Astrocyte (in vitro differentiated cells and primary cell): ENCODE data around the gene SPON1. TPM values are rescaled to one million over a fixed set of nuclear protein-coding genes. Genes with fewer than 3 reads are reported as not detected.

ENCODE experiments used
- DNase-seq: peaks from one replicate; pipeline ENCODE4 v3.0.0-alpha.2; 2010; ENCODE audit warnings: low read depth
- FAIRE-seq: peaks from 2 replicates; lab custom pipeline; 2011; peaks lifted over from hg19 to GRCh38; lab: Jason Lieb, UNC
- H2AFZ ChIP-seq: 2 replicates; pipeline ENCODE4 v1.6.0; 2012; ENCODE audit warnings: low read depth, low read length, inconsistent platforms
- H3K27ac ChIP-seq: 2 replicates; pipeline ENCODE4 v1.5.1; 2011; ENCODE audit warnings: low read depth, low read length, inconsistent platforms
- H3K27me3 ChIP-seq: 2 replicates; pipeline ENCODE4 v1.6.0; 2011; ENCODE audit warnings: low read length, inconsistent platforms; ENCODE audit not compliant: insufficient read depth
- H3K36me3 ChIP-seq: 2 replicates; pipeline ENCODE4 v1.5.1; 2011; ENCODE audit warnings: low read length, inconsistent platforms; ENCODE audit not compliant: insufficient read depth
- H3K4me1 ChIP-seq: 2 replicates; pipeline ENCODE4 v1.5.1; 2011; ENCODE audit warnings: low read length, inconsistent platforms; ENCODE audit not compliant: insufficient read depth
- H3K4me2 ChIP-seq: 2 replicates; pipeline ENCODE4 v1.6.0; 2012; ENCODE audit warnings: low read length, inconsistent platforms
- H3K4me3 ChIP-seq: 2 replicates; pipeline ENCODE4 v1.5.1; 2011; ENCODE audit warnings: low read depth, mild to moderate bottlenecking, low read length, inconsistent platforms; ENCODE audit not compliant: insufficient read depth
- H3K79me2 ChIP-seq: 2 replicates; pipeline ENCODE4 v1.6.0; 2012; ENCODE audit warnings: mild to moderate bottlenecking, low read length, inconsistent platforms; ENCODE audit not compliant: insufficient read depth
- H3K9ac ChIP-seq: 2 replicates; pipeline ENCODE4 v1.6.0; 2012; ENCODE audit warnings: mild to moderate bottlenecking, low read length, inconsistent platforms
- H3K9me3 ChIP-seq: 2 replicates; pipeline ENCODE4 v1.5.1; 2012; ENCODE audit warnings: low read depth, mild to moderate bottlenecking, low read length, inconsistent platforms; ENCODE audit not compliant: insufficient read depth
- H4K20me1 ChIP-seq: 2 replicates; pipeline ENCODE4 v1.6.0; 2012; ENCODE audit warnings: low read length, inconsistent platforms; ENCODE audit not compliant: insufficient read depth
- H3K27ac Mint-ChIP-seq: one replicate; pipeline ENCODE4 v1.8.0; 2021; ENCODE audit warnings: mild to moderate bottlenecking, mixed read lengths; ENCODE audit not compliant: unreplicated experiment
- H3K27me3 Mint-ChIP-seq: one replicate; pipeline ENCODE4 v1.8.0; 2021; ENCODE audit warnings: low read depth, mixed read lengths; ENCODE audit not compliant: unreplicated experiment
- H3K36me3 Mint-ChIP-seq: one replicate; pipeline ENCODE4 v1.8.0; 2021; ENCODE audit warnings: low read depth, mixed read lengths; ENCODE audit not compliant: unreplicated experiment
- H3K4me1 Mint-ChIP-seq: one replicate; pipeline ENCODE4 v1.8.0; 2021; ENCODE audit warnings: low read depth, mixed read lengths; ENCODE audit not compliant: unreplicated experiment
- H3K4me3 Mint-ChIP-seq: one replicate; pipeline ENCODE4 v1.8.0; 2021; ENCODE audit warnings: mild to moderate bottlenecking, moderate library complexity, mixed read lengths; ENCODE audit not compliant: unreplicated experiment
- H3K9me3 Mint-ChIP-seq: one replicate; pipeline ENCODE4 v1.8.0; 2021; ENCODE audit warnings: mild to moderate bottlenecking, mixed read lengths; ENCODE audit not compliant: unreplicated experiment
- EZH2 ChIP-seq: IDR thresholded peaks from 2 replicates; pipeline ENCODE4 v1.6.1; 2012; ENCODE audit warnings: mild to moderate bottlenecking, low read length, inconsistent platforms; ENCODE audit not compliant: insufficient read depth
- total RNA-seq: library from RNA; stranded (reverse); gene quantifications from 2 replicates; pipeline ENCODE4 v1.2.1, GENCODE V29; 2021
- TF ChIP-seq, protein P1 (sequence below): IDR thresholded peaks from 2 replicates; pipeline ENCODE4 v1.5.1; 2011; ENCODE audit warnings: low read depth, mild to moderate bottlenecking, inconsistent platforms, low read length, moderate library complexity; ENCODE audit not compliant: insufficient read depth

SPON1 gene
- total RNA-seq, 1 donor from 2014 or later = 2.0 TPM

DNA sequence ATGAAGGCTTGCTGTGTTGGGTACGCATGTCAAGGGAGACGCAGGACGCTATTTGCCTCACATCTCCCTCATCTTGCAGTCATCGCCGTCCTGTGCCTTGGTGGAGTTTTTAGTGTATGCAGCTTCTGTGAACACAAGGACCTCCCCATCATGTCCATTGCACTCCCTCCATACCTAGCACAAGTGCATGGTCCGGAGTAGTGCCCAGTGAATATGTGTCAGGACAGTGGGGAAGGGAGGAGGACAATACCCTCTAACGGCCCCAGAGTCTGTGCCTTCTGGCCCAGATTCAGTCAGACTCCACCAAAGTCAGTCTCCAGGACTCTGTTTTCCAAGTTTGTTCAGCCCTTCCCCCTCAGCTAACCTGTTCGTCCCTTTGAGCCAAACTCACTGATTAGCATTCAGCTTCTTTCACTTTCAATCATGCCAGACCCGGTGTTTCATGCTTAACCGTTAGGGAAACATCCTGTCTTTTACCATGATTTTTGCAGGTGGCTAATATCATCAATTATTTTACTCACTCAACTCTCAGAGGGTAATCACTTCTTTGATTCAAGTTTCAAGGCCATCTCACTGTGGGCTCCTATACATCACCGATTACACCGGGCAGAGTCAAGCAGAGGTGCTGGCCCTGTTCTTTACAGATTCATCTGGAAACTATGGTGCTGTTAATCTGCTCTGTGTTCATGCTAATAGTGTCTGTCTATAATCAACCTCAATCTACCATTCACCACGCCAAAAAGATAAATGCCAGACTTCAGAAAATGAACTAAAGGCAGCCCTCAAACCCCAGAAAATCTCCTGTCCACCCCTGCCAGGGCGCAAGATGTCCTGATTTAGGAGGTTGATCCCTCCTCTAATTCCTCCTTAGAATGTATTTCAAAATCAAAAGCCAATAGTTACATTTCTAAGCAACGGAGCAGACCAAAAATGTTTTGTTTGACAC is 240.0 kb downstream of the SPON1 start:
- Histone ChIP-seq H3K27ac (no peak overlapping the region), H3K79me2 (no peaks in the 10 kb centered on the region), H2AFZ (peak overlapping the region; percentile 47), H3K4me3 (no peak overlapping the region), H3K36me3 (no peaks in the 10 kb centered on the region), H4K20me1 (no peaks in the 10 kb centered on the region), H3K27me3 (peaks cover 2% of the 10 kb centered on the region), H3K9ac (no peak overlapping the region), H3K9me3 (no peaks in the 10 kb centered on the region), H3K4me2 (peak overlapping the region; percentile 35), H3K4me1 (no peaks in the 10 kb centered on the region)
- Mint-ChIP-seq H3K4me1 (no peaks in the 10 kb centered on the region), H3K27me3 (peaks cover 7% of the 10 kb centered on the region), H3K27ac (no peak overlapping the region), H3K36me3 (no peaks in the 10 kb centered on the region), H3K4me3 (no peak overlapping the region), H3K9me3 (peaks cover 2% of the 10 kb centered on the region)
- no peak for DNase-seq
- no peak for FAIRE-seq
- TF ChIP-seq, protein P1, sequence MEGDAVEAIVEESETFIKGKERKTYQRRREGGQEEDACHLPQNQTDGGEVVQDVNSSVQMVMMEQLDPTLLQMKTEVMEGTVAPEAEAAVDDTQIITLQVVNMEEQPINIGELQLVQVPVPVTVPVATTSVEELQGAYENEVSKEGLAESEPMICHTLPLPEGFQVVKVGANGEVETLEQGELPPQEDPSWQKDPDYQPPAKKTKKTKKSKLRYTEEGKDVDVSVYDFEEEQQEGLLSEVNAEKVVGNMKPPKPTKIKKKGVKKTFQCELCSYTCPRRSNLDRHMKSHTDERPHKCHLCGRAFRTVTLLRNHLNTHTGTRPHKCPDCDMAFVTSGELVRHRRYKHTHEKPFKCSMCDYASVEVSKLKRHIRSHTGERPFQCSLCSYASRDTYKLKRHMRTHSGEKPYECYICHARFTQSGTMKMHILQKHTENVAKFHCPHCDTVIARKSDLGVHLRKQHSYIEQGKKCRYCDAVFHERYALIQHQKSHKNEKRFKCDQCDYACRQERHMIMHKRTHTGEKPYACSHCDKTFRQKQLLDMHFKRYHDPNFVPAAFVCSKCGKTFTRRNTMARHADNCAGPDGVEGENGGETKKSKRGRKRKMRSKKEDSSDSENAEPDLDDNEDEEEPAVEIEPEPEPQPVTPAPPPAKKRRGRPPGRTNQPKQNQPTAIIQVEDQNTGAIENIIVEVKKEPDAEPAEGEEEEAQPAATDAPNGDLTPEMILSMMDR = no peak
- TF ChIP-seq EZH2 = no peak

DNA sequence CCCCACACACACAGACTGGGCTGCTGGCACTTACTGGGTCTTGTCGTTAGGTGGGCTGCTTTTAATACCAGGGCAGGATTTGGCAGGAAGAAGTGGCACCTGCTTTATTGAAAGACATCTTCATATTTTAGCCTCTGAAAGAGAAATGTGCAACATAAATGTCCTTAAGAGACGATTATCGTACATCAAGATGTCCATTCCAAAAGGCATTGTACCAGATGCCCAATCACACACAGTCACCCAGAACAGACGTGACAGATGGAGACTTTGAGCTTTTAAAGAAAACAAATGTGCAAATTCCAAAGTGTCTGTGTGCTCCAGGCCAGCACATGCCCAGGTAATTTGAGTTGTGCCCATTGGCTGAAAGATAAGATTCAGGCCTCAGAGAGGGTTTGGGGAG is 240.8 kb downstream of the SPON1 start:
- H3K27me3 ChIP-seq = peaks cover 2% of the 10 kb centered on the region
- H3K9ac ChIP-seq = no peak overlapping the region
- H3K4me3 Mint-ChIP-seq = no peak overlapping the region
- no peaks in the 10 kb centered on the region for H3K36me3 Mint-ChIP-seq
- H3K27me3 Mint-ChIP-seq = peaks cover 7% of the 10 kb centered on the region
- FAIRE-seq (no peak), DNase-seq (no peak)
- H3K36me3 ChIP-seq = no peaks in the 10 kb centered on the region
- no peaks in the 10 kb centered on the region for H3K9me3 ChIP-seq
- H3K4me2 ChIP-seq = no peak overlapping the region
- no peaks in the 10 kb centered on the region for H3K4me1 Mint-ChIP-seq
- no peak overlapping the region for H3K27ac Mint-ChIP-seq
- H3K79me2 ChIP-seq = no peaks in the 10 kb centered on the region
- no peak overlapping the region for H3K27ac ChIP-seq
- no peaks in the 10 kb centered on the region for H4K20me1 ChIP-seq
- H3K4me3 ChIP-seq = no peak overlapping the region
- H2AFZ ChIP-seq = no peak overlapping the region
- no peak for TF ChIP-seq EZH2
- TF ChIP-seq, protein P1 = no peak
- peaks cover 2% of the 10 kb centered on the region for H3K9me3 Mint-ChIP-seq
- H3K4me1 ChIP-seq = no peaks in the 10 kb centered on the region

DNA sequence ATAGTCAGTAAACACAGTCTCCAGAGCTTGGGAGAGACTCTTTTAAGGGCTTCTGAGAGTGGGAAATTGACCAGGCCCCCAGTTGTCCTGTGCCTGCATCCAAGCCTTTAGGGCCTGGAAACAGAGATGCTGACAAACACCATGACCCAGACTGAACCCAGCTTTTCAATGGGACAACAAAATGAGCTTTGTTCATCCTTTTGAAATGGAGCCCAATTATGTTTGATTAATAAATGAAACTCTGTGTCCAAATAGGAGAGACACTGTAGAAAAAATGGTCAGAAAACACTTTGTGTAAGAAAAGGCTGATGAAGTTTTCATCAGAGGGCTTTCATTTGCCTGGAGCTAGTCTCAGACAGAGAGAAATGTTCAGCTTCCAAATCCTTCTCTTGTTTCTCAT is 250.5 kb downstream of the SPON1 start:
- TF ChIP-seq, protein P1 = no peak
- TF ChIP-seq EZH2 = no peak
- Histone ChIP-seq H3K9ac (no peak overlapping the region), H3K27me3 (peaks cover under 1% of the 10 kb centered on the region), H4K20me1 (no peaks in the 10 kb centered on the region), H3K79me2 (no peaks in the 10 kb centered on the region), H3K36me3 (no peaks in the 10 kb centered on the region), H3K4me1 (no peaks in the 10 kb centered on the region), H3K4me2 (no peak overlapping the region), H3K9me3 (no peaks in the 10 kb centered on the region), H3K4me3 (no peak overlapping the region), H2AFZ (no peak overlapping the region), H3K27ac (no peak overlapping the region)
- no peak overlapping the region for H3K27ac Mint-ChIP-seq
- H3K4me3 Mint-ChIP-seq = no peak overlapping the region
- H3K27me3 Mint-ChIP-seq = peaks cover 12% of the 10 kb centered on the region
- H3K9me3 Mint-ChIP-seq = peaks cover 4% of the 10 kb centered on the region
- DNase-seq (no peak), FAIRE-seq (no peak)
- H3K4me1 Mint-ChIP-seq = peaks cover 1% of the 10 kb centered on the region
- H3K36me3 Mint-ChIP-seq = no peaks in the 10 kb centered on the region
